NB4 (cell line): Measurements from ENCODE around the gene CALY.

ENCODE experiments used
- POLR2A ChIP-seq: IDR thresholded peaks from 2 replicates; pipeline ENCODE4 v1.6.1; 2011; ENCODE audit warnings: mild to moderate bottlenecking; ENCODE audit not compliant: insufficient read length; ENCODE audit errors: extremely low read depth
- TF ChIP-seq, protein P1 (sequence below): IDR thresholded peaks from one replicate; pipeline ENCODE4 v1.5.1; 2012; ENCODE audit warnings: low read depth, low read length

DNA sequence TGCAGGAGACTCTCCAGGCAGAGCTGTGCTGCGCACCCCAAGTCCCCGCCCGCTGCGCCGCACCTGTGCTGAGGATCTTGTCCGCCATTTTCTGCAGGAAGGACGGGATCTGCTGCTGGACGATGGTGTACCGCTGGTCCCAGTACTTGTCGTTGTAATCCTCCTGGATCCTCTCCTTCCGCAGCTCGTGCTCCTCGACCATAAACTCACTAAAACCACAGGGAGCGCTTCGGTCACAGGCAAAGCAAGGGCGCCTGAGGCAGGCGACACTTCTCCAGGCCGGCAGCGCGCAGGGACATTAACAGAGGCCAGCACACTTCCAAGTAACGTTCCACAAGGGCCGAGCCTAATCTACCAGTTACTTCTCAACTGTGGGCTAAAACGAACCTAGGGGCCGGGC is 46.9 kb downstream of the CALY start:
- TF ChIP-seq, protein P1, sequence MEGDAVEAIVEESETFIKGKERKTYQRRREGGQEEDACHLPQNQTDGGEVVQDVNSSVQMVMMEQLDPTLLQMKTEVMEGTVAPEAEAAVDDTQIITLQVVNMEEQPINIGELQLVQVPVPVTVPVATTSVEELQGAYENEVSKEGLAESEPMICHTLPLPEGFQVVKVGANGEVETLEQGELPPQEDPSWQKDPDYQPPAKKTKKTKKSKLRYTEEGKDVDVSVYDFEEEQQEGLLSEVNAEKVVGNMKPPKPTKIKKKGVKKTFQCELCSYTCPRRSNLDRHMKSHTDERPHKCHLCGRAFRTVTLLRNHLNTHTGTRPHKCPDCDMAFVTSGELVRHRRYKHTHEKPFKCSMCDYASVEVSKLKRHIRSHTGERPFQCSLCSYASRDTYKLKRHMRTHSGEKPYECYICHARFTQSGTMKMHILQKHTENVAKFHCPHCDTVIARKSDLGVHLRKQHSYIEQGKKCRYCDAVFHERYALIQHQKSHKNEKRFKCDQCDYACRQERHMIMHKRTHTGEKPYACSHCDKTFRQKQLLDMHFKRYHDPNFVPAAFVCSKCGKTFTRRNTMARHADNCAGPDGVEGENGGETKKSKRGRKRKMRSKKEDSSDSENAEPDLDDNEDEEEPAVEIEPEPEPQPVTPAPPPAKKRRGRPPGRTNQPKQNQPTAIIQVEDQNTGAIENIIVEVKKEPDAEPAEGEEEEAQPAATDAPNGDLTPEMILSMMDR, result no peak
- no peak for TF ChIP-seq POLR2A
